ELF-1 (cell line): ENCODE measurements around the gene LRRC28.
"Not testable (repeated sequence)": the region's sequence is repeated elsewhere in the genome, so short reads cannot be mapped to it uniquely, and the experiment has no call there.

Experiments
- DNase-seq: peaks from one replicate; pipeline ENCODE4 v3.0.0-alpha.2; 2016; ENCODE audit warnings: low read depth, low spot score

Gene LRRC28

DNA sequence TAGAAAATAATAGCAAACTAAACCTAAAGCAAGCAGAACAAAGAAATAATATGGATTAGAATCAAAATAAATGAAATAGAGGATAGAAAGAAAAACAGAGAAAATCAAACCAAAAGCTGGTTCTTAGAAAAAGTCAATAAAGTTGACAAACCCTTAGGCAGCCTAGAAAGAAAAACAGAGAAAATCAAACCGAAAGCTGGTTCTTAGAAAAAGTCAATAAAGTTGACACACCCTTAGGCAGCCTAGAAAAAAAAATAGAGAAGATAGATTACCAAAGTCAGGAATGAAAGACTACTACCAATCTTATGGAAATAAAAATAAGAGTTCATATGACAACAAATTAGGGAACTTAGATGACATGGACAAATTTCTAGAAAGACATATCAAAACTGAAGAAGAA lies 142.4 kb downstream of the LRRC28 start:
- DNase-seq, result no peak

DNA sequence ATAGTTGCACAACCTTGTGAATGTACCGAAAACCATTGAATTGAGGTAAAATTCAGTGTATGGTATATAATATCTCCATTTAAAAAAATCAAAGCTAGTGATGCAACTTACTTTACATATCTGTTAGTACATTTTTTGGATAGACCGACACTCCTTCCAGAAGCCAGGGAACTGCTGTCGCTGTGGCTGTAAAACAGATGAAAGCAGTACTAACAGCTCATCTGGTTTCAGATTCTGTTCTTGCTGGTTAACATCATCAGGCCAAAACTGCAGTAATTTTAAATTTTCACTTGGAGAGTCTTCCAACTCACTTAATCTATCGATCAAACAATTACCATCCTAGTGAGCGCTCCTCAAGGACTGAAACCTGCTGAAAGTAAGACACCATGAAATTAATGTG lies 145.1 kb downstream of the LRRC28 start:
- DNase-seq, result no peak

DNA sequence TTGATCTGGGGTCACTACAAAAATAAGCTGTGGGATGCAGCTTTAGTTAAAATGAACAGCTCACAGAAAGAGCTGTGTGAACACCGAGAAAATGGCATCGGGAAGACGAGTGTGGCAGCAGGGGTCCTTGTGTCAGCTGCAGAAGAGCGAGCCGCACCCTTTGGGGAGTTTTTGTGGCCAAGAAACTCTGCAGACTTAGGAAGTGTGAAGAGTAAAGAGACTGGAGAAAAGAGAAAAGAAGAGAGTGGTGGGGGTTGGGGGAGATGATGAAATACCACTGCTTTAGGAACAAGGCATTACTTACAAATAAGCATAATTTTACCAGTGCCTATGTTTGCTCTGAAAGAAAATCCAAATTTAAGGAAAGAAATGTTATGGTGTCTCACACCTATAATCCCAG lies 147.8 kb downstream of the LRRC28 start:
- no peak for DNase-seq

- DNase-seq, result no peak
Measured at GRCh38 chr15:99399618-99400017, 148.3 kb downstream of the LRRC28 start.

DNA sequence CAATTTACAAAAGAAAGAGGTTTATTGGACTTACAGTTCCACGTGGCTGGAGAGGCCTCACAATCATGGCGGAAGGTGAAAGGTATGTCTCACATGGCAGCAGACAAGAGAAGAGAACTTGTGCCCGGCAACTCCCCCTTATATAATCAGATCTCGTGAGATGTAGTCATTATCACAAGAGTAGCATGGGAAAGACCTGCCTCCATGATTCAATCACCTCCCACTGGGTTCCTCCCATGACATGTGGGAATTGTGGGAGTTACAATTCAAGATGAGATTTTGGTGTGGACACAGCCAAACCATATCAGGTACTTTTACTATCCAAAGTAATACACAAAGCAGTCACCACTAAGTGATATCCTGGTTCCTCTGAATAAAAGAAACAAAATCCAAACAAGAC lies 149.9 kb downstream of the LRRC28 start:
- DNase-seq, result not testable (repeated sequence)

GRCh38 chr15:99402014-99402729 lies 150.9 kb downstream of the LRRC28 start:
- peak; percentile 57 for DNase-seq

DNA sequence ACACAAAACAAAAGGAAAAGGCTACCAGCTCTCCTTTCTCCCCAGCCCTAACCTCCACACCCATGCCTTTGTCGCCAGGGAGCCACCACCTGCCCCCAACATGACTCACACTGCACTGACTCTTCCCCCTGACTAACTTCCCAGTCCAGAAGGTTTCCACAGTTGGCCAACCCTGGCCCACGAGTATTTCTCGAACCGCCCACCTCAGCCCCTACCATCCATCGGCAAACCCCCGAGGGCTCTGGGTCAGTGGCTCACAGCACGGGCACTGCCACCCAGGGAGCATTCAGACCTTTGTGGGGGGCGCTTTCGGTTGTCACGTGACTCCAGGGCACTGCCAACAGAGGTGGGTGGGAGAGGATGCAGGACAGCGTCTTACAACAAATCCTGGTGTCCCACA lies 152.3 kb downstream of the LRRC28 start:
- peak; percentile 23 for DNase-seq

- DNase-seq, result no peak
Measured at GRCh38 chr15:99404454-99404853, 153.2 kb downstream of the LRRC28 start.

- DNase-seq, result no peak
Measured at GRCh38 chr15:99406120-99406519, 154.8 kb downstream of the LRRC28 start.

- DNase-seq, result no peak
Measured at GRCh38 chr15:99406716-99407487, 155.6 kb downstream of the LRRC28 start.

DNA sequence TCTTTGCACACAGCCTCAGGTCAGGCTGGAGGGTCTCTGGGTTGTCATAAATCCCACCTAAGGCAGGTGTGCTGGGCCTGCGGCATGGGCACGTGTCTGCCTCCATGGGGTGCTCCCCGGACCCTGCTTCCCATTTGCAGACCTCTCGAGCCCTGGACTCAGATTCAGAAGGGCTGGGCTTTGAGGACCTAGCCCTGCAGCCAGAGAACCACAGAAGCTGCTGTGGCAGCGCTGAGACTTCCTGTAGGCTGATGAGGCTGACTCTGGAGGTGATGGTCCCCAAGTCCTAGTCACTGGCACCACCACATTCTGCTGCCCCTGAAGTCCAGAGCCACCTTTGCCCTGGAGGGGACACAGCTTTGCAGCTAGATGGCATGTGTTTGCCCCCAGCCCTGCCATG lies 156.4 kb downstream of the LRRC28 start:
- DNase-seq, result no peak

- no peak for DNase-seq
Measured at GRCh38 chr15:99408236-99409096, 157.2 kb downstream of the LRRC28 start.

DNA sequence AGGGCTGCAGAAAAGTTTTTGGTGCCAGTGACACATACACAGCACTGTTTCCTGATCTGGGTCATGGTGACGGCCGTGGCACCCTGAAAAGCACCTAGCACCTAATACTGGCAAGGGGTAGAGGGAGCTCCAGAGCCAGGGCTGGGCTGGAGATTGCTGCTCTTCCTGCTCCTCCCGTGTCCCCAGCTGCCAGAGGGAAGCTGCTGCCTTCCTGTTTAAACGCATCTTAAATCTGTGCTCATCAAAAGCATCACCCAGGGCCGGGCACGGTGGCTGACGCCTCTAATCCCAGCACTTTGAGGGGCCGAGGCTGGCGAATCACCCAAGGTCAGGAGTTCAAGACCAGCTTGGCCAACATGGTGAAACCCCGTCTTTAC lies 157.8 kb downstream of the LRRC28 start:
- peak; percentile 66 for DNase-seq

- DNase-seq, result no peak
Measured at GRCh38 chr15:99409560-99409959, 158.3 kb downstream of the LRRC28 start.

DNA sequence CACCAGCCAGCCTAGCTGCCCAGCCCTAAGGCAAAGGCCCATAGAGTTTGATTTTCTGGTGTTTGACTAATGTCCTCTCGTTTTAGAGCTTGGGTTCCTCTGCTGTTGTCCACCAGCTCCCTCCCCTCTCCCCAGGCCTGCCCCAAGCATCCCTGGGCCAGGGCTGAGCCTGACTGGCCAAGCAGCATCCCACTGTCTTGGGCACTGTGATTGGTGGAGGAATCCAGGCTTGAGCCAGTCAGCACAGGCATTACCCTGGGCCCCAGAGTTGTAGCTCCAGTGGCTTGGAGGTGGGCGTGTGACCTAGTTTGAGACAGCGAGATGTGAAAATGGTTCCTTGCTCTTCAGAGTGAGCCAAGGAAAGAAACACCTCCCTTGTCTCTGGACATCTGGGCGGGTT lies 159.2 kb downstream of the LRRC28 start:
- DNase-seq, result no peak

DNA sequence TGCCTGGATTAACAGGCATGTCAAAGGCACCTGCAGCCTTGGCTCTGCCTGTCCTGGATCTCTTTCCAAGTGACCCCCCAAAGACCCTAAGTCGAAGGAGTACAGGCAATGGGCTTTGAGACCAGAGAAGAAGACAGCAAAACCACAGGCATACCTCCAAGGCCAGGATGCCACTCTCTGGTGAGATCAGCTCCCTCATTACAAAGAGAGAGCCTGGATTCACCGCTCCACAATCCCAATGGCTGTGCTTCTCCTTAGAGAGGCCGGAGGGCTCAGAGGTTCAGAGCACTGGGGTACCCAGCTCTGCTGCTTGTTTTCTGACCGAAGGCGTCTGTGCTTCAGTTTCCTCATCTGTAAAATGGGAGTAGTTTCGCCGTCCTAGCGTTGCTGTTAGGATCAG lies 160.0 kb downstream of the LRRC28 start:
- DNase-seq, result no peak

- DNase-seq, result no peak
Measured at GRCh38 chr15:99412082-99412481, 160.8 kb downstream of the LRRC28 start.

- no peak for DNase-seq
Measured at GRCh38 chr15:99412626-99413025, 161.3 kb downstream of the LRRC28 start.

- DNase-seq, result no peak
Measured at GRCh38 chr15:99413955-99414754, 162.9 kb downstream of the LRRC28 start.

GRCh38 chr15:99414755-99415731 lies 163.8 kb downstream of the LRRC28 start:
- DNase-seq, result no peak
